Left cardiac atrium (tissue), 4 donors: ENCODE data around the gene PRMT7. TPM values are rescaled to one million over a fixed set of nuclear protein-coding genes. Genes with fewer than 3 reads are reported as not detected.

Source experiments
- ATAC-seq, 2 donors: fragments of 200-7000 bp; cut with Tn5 transposase; one replicate each; pipeline ENCODE4 v1.9.1; 2020; ENCODE audit warnings: mild to moderate bottlenecking in 2 of 2, moderate library complexity in 2 of 2
- DNase-seq: peaks from one replicate; pipeline ENCODE4 v3.0.0-alpha.2; 2020
- intact Hi-C, 2 donors: fragments of 100-400 bp; cut with DNase I; formaldehyde crosslinking; loops; one replicate each; pipeline versions ENCODE4 v1.14.1 to v1.15.1; 2022 to 2023
- total RNA-seq, 2 donors: library from RNA; stranded (reverse); fragmentation: NEBNext Ultra II Directional; extraction: Animal tissue kit (Norgen Biotek cat#: 25700); gene quantifications; one replicate each; pipeline ENCODE4 v1.2.1, GENCODE V29; 2021
- donor health status: DM: no; HTN: yes; CAD: no.
- donor health status: DM: no; HTN: yes; CAD: no; lungs with severe emphysema.
- donor health status: DM: yes; HTN: yes; CAD: no.
- donor health status: Dilated cardiomyopathy.

Gene PRMT7
- total RNA-seq, 2 donors from 2014 or later = 24.3 to 24.9 TPM

DNA sequence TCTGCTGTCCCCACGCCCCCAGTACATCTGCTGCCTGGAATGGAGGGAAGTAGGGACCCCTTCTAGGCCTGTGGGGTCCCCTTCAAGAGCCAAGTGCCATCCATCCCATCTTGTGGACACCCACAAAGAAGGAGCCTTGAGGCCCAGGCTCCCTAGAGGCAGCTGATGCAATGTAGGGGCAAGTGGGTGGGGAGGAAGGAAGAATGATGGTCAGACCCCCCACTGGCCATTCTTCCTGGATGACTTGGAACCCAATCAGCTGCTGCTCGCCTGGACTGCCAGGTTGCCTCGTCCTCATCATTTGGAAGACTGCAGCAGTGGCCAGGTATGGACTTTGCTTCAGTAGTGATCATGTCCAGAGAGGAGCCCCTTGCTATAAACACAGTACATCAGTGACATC is 88.6 kb downstream of the PRMT7 start:
- intact Hi-C loops = loop anchor here (10.0 kb wide), 2 partner anchors 105 to 115 kb away; no protein-coding TSS in a partner anchor
- DNase-seq (no peak), ATAC-seq (no peak)

GRCh38 chr16:68400083-68400923 is 89.5 kb downstream of the PRMT7 start:
- intact Hi-C loops = no loop called here
- no peak for ATAC-seq
- no peak for DNase-seq

DNA sequence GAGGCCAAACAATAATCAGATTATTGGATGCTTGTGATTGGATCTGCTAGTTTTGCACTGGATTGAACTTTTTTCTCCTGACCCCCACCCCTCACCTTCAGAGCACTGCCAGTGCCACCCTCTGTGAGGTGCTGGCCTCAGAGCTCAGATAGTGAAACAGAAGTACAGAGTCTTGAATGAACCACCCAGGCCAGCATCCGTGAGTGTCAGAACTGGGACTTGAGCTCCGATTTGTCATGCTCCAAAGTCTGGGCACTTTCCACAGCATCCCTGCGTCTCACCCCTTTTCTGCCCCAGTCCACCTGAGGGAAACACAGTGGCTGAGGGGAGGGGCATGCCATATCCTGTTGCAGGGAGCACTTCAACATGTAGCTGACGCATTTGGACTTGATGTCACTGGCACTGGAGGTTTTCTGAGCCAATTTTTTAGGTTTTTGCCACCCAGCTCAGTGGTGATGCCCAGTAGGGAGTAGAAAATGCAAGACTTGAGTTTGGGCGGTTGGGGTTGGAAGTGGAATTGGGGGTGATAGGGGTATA is 90.2 kb downstream of the PRMT7 start:
- DNase-seq (no peak), ATAC-seq (no peak)
- intact Hi-C loops = no loop called here

GRCh38 chr16:68401871-68402747 is 91.3 kb downstream of the PRMT7 start:
- ATAC-seq (no peak), DNase-seq (no peak)
- intact Hi-C loops = no loop called here

GRCh38 chr16:68402748-68403040 is 91.9 kb downstream of the PRMT7 start:
- no peak for DNase-seq
- intact Hi-C loops = no loop called here
- ATAC-seq = no peak

DNA sequence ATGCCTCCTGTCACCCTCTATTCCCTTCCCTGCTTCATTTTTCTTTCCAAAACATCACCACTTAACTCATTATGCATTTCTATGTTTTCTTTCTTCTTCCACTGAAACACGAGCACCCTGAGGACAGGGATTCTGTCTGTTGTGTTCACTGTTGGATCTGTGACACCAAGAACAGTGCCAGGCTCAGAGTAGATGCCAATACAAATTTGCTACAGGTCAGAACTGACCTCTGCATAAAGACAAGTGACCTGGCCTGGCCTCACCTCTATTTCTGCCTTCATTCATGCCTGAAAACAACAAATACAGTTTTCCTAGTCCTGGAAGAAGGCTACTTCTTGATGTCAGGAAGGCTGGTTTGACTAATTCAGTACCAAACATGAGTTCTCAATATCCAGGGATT is 92.4 kb downstream of the PRMT7 start:
- ATAC-seq = no peak
- no peak for DNase-seq
- intact Hi-C loops = no loop called here

- ATAC-seq (no peak), DNase-seq (no peak)
- intact Hi-C loops = no loop called here
Observed at GRCh38 chr16:68403704-68404103, 92.9 kb downstream of the PRMT7 start.

- ATAC-seq = peak in 1 of 2 donors; percentile 71
- DNase-seq = no peak
- intact Hi-C loops = no loop called here
Observed at GRCh38 chr16:68404736-68405345, 94.0 kb downstream of the PRMT7 start.

DNA sequence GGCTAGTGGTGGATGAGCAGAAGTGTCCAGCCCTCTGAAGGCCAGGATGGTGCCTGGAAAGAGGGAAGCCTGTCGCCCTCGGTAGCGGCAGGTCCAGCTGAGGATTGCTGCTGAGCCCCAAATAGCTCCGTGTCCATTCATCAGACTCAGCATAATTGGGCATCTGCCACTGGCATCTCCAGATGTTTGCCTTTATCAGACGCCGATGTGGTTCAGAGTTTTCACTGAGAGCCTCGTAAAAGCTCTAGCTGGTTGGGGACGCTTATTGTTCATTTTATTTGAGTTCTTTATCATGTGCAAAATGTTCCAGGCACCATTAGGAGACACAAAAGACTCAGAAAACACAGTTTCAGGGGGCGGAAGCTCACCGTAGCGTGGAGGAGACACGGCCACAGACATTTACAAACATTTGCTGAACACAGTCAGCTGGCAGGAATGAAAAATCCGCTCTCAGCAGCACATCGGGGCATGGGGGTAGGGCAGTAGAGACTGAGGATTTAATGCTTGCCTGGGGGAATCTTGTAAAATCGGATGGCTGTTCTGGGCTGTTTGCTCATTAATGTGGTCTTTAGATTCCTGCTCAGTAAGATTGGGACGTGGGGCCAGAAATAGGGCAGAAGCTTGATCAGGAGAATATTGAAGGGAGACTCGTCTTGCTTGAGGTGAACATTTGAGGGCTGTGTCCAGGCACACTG is 95.8 kb downstream of the PRMT7 start:
- ATAC-seq (no peak), DNase-seq (no peak)
- intact Hi-C loops = no loop called here

Other genes with a start within 250 kb of the PRMT7 start
- 10 to 100 TPM; 25.9 to 28.9 TPM for gene NFATC3, start 225.6 kb upstream of the PRMT7 start, total RNA-seq
- under 1 TPM; 0.32 to 0.42 TPM for gene ESRP2, start 74.9 kb upstream of the PRMT7 start, total RNA-seq
- 10 to 100 TPM; 20.5 to 27.4 TPM for gene PLA2G15, start 65.6 kb upstream of the PRMT7 start, total RNA-seq
- gene SLC7A6, start 46.5 kb upstream of the PRMT7 start, total RNA-seq = 10 to 100 TPM; 33.0 to 51.6 TPM
- gene SLC7A6OS, start 73 bp upstream of the PRMT7 start, total RNA-seq = 10 to 100 TPM; 10.2 to 10.7 TPM
- 1 to 10 TPM; 1.3 to 2.2 TPM for gene SMPD3, start 137.5 kb downstream of the PRMT7 start, total RNA-seq
- gene ZFP90, start 228.3 kb downstream of the PRMT7 start, total RNA-seq = 10 to 100 TPM; 10.5 to 13.2 TPM